Esophagus mucosa (tissue), 1 donor: Measurements from ENCODE around the gene C14orf119. TPM values are rescaled to one million over a fixed set of nuclear protein-coding genes. Genes with fewer than 3 reads are reported as not detected.
"Not testable (repeated sequence)": the region's sequence is repeated elsewhere in the genome, so short reads cannot be mapped to it uniquely, and the experiment has no call there.

Experiments
- ATAC-seq: fragments of 200-7000 bp; cut with Tn5 transposase; one replicate; pipeline ENCODE4 v1.9.1; 2020
- total RNA-seq: library from RNA; stranded (reverse); gene quantifications from one replicate; pipeline ENCODE4 v1.2.4, GENCODE V29; 2023
- donor health status: DM: yes; HTN: yes; CAD: no.

C14orf119 gene
- total RNA-seq, 1 donor from 2014 or later: 34.7 TPM

DNA sequence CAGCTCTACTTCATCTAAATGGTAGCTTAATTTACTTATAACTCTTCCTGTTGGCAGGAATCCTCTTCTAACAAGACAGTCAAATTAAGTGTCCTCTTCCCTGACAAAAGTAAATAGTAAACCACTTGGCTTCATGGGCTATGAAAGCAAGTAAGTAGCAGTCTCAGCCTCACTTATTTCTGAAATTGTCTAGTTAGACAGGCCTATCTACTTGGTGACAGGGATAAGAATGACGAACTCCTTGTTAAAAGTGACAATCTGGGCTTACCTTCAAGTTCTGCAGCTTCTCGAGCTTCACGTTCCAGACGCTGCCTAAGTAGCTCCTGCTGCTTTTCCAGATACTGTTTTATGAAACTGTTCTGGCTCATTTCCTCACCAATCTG, 5.1 kb upstream of the C14orf119 start:
- no peak for ATAC-seq

GRCh38 chr14:23091294-23092225, 3.7 kb upstream of the C14orf119 start:
- ATAC-seq: no peak

- ATAC-seq: no peak
These were observed 2.2 kb upstream of the C14orf119 start for GRCh38 chr14:23093104-23093503.

- no peak for ATAC-seq
These were observed 1.8 kb upstream of the C14orf119 start for GRCh38 chr14:23093526-23093925.

DNA sequence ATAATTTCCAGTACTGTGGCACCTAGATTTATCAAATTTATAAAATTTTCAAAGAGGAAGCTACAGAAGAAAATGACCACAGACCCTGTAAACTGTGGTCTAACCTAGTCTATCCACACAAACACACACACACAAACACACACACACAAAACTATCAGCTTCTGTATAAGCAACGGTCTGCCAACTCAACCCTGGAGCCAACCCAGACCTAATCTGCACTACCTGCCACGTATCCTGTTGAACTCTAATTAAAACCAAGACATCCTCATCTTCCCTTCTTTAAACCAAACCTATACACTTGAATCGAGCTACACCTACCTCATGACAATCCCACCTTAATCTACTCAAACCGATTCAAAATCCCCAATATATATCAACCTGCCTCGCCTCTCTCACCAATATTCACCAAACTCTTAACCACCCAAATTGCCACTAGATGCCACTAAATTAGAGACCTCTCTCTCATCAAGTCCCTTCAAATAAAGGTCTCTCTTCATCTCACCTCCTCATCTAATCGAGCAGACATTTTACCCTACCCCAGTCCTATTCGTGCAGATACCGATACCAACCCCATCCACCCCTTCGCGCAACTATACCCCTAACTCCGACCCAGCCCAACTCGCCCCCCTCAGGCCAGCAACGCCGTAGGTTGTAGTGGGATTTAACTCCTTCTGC, 1.2 kb upstream of the C14orf119 start:
- no peak for ATAC-seq

DNA sequence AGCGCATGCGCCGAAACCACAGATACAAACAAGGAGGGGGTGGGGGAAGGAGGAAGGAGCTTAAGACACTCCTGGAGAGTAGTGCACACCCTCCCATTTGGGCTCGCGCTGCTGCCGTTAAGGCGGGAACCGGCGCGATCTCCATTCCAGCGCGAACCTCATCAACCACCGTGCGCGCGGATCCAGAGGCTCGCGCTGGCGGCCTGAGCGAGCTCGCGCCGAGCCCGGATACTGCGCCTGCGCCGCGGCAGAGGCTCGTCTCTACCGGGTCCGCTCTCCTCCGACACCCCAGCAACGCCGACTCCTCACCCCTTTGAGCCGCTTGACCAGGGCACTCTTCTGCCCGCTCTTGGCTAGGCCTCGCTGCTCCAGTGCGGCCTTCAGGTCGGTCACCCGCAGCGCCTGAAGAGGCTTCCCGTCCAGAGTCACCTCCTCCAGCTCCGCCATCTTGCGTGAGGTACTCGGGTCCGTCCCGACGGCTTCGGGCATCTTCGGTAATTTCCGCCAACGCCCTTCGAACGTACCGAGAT, 574 bp upstream of the C14orf119 start, which contains the start of gene ACIN1:
Gene ACIN1 (minus strand): TSS at position 471 of the 530 bp plus-strand sequence. CDS start 24 bp downstream, at position 447.
- peak; percentile 64 for ATAC-seq

- no peak for ATAC-seq
These were observed 2.5 kb downstream of the C14orf119 start for GRCh38 chr14:23097786-23098185.

GRCh38 chr14:23099212-23099861, 4.0 kb downstream of the C14orf119 start:
- no peak for ATAC-seq

- peak; percentile 29 for ATAC-seq
These were observed 6.1 kb downstream of the C14orf119 start for GRCh38 chr14:23101213-23101970.

GRCh38 chr14:23101986-23102625, 6.8 kb downstream of the C14orf119 start:
- no peak for ATAC-seq

- no peak for ATAC-seq
These were observed 7.5 kb downstream of the C14orf119 start for GRCh38 chr14:23102801-23103200.

GRCh38 chr14:23103581-23103980, 8.3 kb downstream of the C14orf119 start:
- no peak for ATAC-seq

DNA sequence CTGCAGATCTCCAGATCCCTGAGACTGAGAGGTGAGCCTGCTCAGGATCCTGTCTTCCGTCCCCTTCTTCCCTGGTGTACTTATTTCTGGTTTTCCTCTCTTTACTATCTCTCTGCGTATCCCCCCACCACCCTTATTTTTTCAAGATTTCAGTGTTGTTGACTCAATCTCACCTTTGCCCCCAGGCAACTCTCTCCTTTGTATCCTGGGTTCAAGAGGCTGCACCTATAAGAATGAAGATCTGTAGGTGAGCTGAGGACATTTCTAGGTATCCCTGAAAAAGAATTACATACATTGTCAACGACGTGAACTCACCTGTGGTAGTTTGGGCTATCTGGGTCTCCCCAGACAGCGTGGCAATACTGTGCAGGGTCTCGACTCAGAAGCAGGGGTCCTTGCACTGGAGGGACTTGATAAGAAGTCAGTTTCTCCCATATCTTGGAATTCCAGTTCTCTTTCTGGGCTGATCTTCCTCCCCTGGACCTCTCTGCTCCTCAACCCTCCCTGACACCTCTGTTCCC, 8.8 kb downstream of the C14orf119 start:
- no peak for ATAC-seq

DNA sequence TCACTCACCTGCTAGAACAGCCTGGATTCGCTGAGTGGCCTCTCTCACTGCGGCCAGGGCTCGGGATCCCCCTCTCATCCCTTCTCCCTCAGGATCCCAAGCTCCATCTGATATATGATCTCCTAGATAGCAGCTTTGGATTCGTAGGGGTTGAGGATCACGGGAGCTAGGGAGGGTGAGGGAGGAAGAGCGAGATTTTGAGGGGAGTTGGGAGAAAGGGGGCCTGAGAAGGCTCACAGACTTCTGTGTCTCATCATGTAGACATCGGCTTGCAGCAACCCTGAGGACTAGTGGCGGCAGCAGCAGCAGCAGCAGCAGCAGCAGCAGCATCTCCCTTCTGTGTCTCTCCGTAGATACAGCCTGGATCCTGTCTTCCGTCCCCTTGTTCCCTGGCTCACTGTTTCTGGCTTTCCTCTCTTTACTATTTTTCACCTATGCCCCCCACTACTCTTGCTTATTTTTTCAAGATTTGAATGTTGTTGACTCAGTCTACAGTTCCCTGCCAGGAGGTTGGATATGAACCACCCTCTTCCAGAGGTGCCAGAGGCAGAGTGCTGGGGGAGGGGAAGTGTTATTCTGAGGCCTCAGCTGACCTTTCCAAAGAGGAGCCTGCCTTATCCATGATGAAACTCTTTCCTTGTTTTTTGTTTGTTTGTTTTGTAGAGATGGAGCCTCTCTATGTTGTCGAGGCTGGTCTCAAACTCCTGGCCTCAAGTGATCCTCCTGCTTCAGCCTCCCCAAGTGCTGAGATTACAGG, 9.5 kb downstream of the C14orf119 start, which contains the start of gene CIROP:
Gene CIROP (minus strand): TSS at position 399 of the 757 bp plus-strand sequence. CDS start 69 bp downstream, at position 330.
- ATAC-seq: no peak

- ATAC-seq: no peak
These were observed 10.1 kb downstream of the C14orf119 start for GRCh38 chr14:23105348-23105824.

- ATAC-seq: no peak
These were observed 11.4 kb downstream of the C14orf119 start for GRCh38 chr14:23106747-23107045.

GRCh38 chr14:23107620-23108019, 12.3 kb downstream of the C14orf119 start:
- not testable (repeated sequence) for ATAC-seq

GRCh38 chr14:23108169-23108568, 12.9 kb downstream of the C14orf119 start:
- not testable (repeated sequence) for ATAC-seq

DNA sequence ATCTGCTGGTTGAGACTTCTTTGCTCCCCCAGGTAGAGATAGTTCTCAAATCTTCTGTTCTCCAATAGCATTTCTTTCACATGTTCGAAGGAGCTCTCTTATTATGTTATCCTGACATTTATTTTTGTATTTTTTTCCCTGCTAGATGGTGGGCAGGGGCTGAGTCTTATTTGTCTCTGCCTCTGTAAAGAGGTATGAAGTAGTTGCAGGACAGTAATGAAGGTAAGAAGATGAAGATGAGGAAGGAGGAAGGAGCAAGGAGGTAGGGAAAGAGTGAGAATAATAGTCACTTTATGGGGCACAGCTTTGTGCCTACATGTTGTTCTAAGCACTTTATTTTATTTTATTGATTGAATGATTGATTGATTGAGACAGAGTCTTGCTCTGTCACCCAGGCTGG, 14.5 kb downstream of the C14orf119 start:
- no peak for ATAC-seq
